Activated T-helper 1 cell treated with Interleukin-2 at 50 U/mL for 16 hours (primary cell): ENCODE measurements around the gene ZNF491.
"Not testable (repeated sequence)": the region's sequence is repeated elsewhere in the genome, so short reads cannot be mapped to it uniquely, and the experiment has no call there.

Source experiments
- DNase-seq: peaks from one replicate; pipeline ENCODE4 v3.0.0-alpha.2; 2020; ENCODE audit warnings: low read depth

The ZNF491 gene

DNA sequence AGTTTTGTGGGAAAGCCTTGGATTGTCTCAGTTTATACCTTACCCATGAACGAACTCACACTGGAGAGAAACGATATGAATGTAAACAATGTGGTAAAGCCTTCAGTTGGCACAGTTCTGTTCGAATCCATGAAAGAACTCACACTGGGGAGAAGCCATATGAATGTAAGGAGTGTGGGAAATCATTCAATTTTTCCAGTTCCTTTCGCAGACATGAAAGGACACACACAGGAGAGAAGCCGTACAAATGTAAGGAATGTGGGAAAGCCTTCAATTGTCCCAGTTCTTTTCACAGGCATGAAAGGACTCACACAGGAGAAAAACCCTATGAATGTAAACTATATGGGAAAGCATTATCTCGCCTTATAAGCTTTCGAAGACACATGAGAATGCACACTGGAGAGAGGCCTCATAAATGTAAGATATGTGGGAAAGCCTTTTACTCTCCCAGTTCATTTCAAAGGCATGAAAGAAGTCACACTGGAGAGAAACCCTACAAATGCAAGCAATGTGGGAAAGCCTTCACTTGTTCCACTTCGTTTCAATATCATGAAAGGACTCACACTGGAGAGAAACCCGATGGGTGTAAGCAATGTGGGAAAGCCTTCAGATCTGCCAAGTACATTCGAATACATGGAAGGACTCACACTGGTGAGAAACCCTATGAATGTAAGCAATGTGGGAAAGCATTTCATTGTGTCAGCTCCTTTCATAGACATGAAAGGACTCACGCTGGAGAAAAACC lies 8.2 kb downstream of the ZNF491 start:
- no peak for DNase-seq

DNA sequence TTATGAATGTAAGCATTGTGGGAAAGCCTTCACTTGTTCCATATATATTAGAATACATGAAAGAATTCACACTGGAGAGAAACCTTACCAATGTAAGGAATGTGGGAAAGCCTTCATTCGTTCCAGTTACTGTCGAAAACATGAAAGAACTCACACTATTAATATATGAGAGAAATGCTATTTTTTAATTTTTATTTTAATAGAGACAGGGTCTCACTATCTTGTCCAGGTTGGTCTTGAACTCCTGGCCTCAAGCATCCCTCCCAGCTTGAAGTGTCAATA lies 8.7 kb downstream of the ZNF491 start:
- DNase-seq, result no peak

GRCh38 chr19:11813703-11814028 lies 15.3 kb downstream of the ZNF491 start:
- DNase-seq, result no peak

DNA sequence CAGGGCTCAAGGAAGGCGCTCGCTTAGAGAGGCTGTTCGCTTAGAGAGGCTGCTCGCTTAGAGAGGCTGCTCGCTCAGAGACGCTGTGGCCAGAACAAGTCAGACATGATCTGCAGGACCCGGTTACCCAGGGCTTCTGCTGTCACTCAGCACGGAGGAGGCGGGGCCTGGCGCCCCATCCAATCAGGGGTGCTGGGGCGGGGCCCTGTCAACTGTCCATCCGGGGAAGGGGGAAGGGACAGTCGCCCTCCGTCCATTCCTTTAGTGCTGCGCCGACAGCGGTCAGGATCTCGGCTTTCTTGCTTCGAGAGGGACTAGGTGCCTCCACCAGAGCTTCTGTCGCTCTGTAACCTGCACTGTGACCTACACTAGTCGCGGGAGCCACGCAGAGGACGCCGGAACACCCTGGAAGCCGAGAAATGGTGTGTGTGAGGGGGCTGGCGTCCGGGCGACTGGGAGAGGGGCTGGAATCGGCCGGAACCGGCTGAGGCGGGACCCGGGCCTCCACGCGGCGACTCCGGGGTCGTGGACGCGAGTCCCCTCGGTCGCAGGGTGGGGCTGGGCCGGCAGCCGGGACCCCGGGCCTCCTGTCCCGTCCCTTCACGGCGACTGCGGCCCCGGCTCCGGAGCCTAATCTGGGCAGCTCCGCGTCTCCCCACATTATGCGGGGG lies 15.8 kb downstream of the ZNF491 start, which contains the start of gene ZNF440:
Gene ZNF440, plus strand, starts transcription at position 245 of the 671 bp plus-strand sequence. Its CDS starts 175 bp downstream, at position 420.
- peak; percentile 64 for DNase-seq

- DNase-seq, result no peak
Measured at GRCh38 chr19:11814700-11815035, 16.3 kb downstream of the ZNF491 start.

- no peak for DNase-seq
Measured at GRCh38 chr19:11821474-11822109, 23.3 kb downstream of the ZNF491 start.

GRCh38 chr19:11828957-11829876 lies 30.9 kb downstream of the ZNF491 start:
- DNase-seq, result not testable (repeated sequence)

GRCh38 chr19:11832253-11832912 lies 34.1 kb downstream of the ZNF491 start:
- DNase-seq, result no peak

- DNase-seq, result no peak
Measured at GRCh38 chr19:11833541-11833940, 35.2 kb downstream of the ZNF491 start.

DNA sequence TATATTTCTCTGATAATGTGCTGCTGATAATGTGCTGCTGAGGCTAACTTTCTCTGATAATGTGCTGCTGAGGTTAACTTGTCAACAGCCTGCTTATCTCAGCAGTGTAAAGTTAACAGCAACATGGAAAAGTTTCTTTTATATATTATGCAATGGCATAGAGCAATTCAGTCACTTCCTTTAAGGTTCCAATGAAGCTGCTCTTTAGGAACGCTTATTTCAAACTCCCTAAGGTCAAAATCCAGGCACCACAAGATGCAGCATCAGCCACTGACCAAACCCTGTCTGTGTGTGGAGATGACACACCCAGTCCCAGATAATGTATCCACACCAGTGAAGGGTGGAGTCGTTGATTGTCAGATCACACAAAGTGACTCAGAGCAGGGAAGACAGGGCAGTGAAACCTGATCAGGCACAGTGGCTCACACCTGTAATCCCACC lies 37.3 kb downstream of the ZNF491 start:
- not testable (repeated sequence) for DNase-seq

DNA sequence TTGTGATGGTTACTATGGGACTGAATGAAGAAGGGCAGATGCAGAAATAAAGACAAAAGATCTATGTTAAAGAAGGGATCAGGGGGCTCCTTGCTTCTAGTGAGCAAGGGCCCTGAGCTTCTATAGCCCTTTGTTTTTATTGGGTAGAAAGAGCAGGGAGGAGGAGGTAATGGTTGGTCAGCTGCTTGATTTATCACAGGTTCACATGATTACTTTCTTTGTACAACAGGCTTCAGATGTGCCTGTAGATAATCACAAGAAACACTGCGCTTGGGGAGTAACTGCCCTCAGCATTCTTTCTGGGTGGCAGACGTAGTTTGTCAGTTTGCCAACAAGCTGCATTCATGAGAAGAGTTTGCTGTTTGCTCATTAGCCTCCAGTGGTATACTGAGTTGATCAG lies 45.4 kb downstream of the ZNF491 start:
- no peak for DNase-seq

DNA sequence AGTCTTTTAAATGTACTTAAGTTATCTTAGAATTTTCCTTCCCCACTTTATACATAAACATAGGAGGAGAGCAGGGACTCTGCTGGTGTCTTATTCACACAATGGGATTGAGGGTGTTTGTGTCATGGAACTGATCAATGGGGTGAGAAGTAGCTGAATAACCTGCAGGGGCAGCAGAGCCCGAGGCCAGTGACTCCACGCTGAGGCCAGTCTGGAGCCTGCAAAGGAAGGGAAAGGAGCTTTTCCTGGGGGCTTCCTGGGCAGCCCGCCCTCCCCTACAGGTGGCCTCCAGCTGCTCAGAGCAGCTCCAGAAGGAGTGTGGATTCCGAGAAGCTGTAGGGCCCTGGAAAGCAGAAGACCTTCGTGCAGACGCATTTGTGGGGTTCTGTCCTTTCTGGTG lies 49.3 kb downstream of the ZNF491 start:
- DNase-seq, result not testable (repeated sequence)

DNA sequence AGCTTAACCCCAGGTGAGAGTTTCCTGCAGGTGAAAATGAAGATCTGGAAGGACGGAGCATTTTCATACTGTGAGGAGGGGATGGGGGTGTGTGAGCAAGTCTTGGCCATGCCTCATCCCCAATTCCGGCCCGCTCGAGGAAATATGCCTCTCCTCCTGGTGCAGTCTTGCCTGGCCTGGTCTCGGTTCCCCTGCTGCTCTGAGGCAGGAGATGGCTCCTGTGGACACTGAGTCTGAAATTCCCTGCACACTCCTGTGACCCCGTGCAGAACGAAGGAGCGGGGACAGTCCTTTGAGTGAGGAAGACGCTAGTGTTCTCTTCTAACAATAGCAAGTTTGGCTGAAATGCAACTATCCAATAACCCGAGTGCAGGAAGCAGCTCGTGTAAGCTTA lies 49.9 kb downstream of the ZNF491 start:
- no peak for DNase-seq

DNA sequence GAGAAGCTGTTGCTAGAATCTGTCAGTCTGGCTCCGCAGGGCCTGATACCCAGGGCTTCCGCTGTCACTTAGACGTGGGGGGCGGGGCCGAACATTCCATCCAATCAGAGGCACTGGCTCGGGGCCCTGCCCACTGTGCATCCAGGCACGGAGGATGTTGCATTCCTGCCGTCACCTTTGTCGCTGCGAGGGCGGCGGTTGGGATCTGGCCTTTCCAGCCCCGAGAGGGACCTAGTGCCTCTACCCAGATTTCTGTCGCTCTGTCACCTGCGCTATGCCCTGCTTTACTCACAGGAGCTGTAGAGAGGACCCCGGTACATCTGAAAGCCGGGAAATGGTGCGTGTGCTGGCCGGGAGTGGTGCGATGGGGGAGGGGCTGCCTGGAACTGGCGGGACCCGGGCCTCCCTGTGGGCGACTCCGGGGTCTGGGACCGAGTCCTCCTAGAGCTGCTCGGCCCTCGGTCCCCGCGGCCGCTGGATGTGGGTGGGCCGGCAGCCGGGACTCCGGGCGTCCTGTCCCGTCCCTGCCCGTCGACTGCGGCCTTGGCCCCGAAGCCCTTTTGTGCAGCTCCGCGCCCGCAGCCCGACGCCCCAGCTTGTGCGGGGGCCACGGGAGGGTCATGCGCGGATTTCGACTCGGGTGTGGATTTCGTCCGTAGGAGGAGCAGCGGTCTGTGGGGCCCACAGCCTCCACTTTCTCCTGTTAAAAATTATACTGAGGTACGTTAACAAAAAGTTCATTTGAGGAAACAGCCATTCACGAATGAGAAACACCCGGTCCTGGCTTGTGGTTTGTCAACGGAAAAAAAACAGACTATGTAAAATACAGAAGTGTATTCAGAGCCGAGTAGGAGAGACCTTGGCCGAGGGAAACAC lies 50.5 kb downstream of the ZNF491 start, which contains the start of gene ZNF439:
Gene ZNF439, plus strand, starts transcription at position 133 of the 876 bp plus-strand sequence. Its CDS starts 142 bp downstream, at position 275.
- peak; percentile 70 for DNase-seq

- DNase-seq, result not testable (repeated sequence)
Measured at GRCh38 chr19:11850289-11850688, 52.0 kb downstream of the ZNF491 start.

- no peak for DNase-seq
Measured at GRCh38 chr19:11853358-11853757, 55.0 kb downstream of the ZNF491 start.

DNA sequence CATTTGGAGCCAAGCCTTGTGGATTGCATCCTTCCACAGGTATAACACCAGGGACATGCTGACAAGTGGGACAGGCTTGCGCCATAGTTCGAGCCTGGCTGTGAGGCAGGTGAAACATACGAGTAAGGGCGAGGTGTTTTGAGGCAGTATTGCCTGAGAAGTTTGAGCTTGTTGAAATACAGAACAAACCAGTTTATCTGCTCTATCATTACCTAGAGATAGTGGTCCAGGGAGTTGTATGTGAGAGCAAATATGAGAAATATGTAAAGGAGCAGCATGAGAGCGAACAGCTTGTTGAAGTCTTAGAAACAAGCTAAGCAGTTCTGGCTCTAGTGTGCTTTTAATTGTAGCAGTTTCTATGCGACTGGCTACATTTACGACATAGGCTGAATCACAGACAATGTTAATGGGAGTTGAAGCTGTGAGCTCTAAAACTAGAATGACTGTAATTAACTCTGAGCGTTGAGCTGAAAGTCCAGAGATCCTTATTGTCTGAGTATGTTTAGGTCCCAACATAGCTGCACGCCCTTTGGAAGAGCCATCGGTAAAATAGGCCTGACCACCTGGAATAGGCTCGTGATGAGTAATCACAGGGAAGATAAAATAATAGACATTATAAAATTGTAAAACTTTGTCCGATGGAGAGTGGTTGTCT lies 58.4 kb downstream of the ZNF491 start:
- no peak for DNase-seq
